Hematopoietic multipotent progenitor cell (in vitro differentiated cells): ENCODE data around the gene CSRP3. TPM values are rescaled to one million over a fixed set of nuclear protein-coding genes. Genes with fewer than 3 reads are reported as not detected.
"Not testable (repeated sequence)": the region's sequence is repeated elsewhere in the genome, so short reads cannot be mapped to it uniquely, and the experiment has no call there.

ENCODE experiments used
- DNase-seq, 3 donors: peaks; one replicate each; pipeline ENCODE4 v3.0.0-alpha.2; 2011 to 2015; ENCODE audit warnings: low read depth in 2 of 3, low spot score in 2 of 3
- total RNA-seq: library from RNA; depleted of rRNA; stranded (reverse); fragments of >200 nt; gene quantifications from one replicate; pipeline ENCODE4 v1.2.3, GENCODE V29; 2012

CSRP3 gene
- total RNA-seq, 1 donor = not detected

DNA sequence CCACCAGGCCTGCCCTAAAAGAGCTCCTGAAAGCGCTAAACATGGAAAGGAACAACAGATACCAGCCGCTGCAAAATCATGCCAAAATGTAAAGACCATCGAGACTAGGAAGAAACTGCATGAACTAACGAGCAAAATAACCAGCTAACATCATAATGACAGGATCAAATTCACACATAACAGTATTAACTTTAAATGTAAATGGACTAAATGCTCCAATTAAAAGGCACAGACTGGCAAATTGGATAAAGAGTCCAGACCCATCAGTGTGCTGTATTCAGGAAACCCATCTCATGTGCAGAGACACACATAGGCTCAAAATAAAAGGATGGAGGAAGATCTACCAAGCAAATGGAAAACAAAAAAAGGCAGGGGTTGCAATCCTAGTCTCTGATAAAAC, 64.9 kb downstream of the CSRP3 start:
- DNase-seq = not testable (repeated sequence)

DNA sequence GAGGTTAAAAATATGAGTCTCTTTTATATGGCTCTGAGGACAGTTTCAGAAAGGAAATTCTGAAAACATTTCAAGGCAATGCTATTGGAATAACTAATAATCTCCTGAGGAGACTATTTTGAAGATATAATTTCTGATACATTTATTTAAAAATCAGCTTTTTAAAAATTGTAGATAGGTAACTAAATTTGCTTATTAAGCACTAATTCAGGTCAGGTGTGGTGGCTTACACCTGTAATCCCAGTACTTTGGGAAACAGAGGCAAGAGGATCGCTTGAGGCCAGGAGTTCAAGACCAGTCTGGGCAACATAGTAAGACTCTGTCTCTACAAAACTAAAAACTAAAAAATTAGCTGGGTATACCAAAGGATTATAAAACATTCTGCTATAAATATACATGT, 67.8 kb downstream of the CSRP3 start:
- no peak for DNase-seq

Other genes with a start within 250 kb of the CSRP3 start
- not detected for gene MRGPRX2, start 141.3 kb downstream of the CSRP3 start, total RNA-seq
- gene ZDHHC13, start 84.8 kb downstream of the CSRP3 start, total RNA-seq = 12.9 TPM
- 0.54 TPM for gene E2F8, start 39.0 kb upstream of the CSRP3 start, total RNA-seq